SIG-M5 treated with dmso at 0.1 percent for 504 hours (cell line): Measurements from ENCODE around the gene SMIM23.

ENCODE experiments used
- DNase-seq: peaks from one replicate; lab custom pipeline; 2025; ENCODE audit not compliant: unreplicated experiment; lab: John Stamatoyannopoulos, UW

SMIM23 gene

DNA sequence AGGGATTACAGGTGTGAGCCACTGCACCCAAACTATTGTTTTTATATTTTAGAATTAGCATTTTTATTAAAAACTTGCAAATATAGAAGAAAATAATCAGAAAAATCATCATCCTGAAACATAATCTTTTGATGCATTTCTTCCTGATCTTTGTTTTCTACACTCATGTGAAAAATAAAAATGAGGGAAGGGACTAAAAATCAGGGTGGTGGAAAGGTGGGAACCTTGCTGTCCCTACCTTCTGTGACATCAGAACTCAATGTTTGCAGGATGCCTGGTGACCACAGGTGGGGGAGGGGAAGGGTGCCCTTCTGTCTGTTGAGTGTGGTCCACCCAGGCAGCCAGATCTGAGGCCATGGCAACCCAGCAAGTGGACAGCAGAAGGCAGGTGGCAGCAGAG is at the start of gene SMIM23:
Gene SMIM23 (plus strand): TSS at position 301 of the 400 bp plus-strand sequence. CDS start 55 bp downstream, at position 356.
- DNase-seq, result no peak

DNA sequence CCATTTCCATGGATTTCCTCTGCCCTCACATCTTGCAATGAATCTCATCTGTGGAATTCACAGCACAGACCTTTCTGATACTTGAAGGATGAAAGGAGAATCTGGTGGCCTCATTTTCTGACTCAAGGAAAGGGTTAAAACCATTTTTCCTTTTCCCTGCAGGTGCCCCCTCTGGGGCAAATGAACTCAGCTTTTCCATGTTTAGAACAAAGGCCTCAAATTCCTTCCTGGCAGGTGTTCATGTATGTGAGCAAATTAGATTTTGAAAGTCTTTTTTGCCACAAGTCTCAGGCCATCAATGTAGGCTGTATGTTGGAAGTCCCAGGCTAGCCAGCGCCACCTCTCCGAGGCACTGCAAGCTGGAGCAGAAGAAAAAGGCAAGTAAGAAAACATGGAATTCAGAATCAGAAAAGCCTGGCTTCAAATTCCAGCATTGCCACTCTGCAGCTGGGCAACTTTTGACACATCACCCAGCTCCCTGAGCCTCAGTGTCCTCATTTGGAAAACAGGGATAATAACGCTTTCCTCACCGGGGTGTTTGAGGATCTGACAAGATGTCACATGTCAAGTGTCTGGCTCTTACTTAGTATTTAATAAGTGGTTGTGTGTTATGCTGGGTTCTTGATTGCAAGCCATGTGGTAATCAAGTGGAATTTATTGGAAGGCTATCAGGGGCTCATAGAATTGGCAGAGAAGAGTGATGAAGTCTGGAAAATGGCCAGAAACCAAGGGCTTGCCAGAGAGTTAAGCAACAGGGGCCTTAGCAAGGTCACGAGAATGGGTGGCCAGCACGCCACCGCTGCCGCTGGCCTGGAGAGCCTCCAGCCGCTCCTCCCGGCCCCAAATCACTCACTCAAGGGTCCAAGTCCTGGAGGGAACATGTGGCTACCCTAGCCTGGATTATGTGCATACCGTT is 48.4 kb upstream of the SMIM23 start:
- no peak for DNase-seq

DNA sequence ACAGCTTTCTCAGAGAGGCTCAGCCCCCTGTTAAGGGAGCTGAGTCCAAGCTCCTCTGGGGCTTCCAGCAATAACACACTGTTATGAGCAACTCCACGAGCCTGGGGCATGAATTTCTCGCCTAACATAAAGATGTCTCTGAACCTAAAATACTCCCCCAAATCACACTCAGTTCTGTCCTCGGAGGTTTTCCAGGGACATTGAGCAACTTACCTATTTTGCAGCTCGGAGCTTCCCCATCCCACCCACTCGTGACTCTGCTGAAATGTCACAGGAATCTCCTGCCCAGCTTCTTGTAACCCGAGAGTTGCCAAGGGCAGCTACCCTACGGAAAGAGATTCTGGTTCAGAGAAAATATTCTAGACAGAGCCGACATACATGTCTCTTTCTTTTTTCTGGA is 47.1 kb upstream of the SMIM23 start:
- DNase-seq, result no peak

DNA sequence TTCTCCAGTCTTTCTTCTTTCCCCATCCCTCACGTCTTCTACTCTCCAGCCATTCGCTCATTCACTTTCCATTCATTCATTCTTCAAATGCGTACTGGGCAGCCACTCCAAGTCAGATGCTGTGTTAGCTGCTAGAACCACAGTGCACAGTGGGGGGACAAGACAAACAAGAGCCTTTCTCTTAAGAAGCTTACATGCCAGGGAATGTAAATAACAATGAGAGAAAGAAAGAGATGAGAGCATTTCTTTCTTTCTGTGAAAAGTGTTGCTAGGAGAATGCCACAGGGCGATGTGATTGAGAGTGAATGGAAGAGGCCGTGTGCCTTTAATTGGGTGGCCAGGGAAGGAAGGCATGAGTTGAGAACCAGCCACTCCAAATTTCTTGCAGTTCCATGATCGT is 46.3 kb upstream of the SMIM23 start:
- no peak for DNase-seq

DNA sequence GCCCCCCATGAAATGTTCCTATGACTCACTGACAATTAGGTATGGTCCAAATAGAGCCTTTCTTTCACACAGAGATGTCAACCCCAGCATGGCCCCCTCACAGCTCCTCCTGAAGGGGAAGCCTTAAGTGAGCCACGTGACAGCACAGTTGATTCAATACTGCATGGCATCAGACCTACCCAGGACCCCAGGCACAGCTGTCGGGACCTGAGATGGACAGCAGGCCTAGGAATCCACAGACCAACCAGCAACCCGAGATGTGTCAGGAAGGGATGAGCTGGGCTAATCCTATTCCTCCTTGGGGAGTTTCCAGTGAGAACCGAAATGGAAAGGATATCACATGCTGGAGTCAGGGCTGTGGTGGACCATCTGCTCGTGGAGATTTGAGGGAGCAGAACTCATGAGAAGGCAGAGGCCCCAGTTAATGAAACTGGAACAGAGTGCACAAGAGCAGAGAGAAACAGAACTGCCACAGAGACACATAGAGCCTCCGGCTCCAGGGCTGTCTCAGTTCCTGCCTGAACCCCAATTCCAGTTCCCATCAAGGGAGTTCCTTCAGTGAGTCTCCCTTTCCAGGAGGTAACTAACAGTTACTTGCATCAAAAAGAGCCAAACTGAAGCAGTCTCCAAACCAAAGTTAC is 42.1 kb upstream of the SMIM23 start:
- no peak for DNase-seq

DNA sequence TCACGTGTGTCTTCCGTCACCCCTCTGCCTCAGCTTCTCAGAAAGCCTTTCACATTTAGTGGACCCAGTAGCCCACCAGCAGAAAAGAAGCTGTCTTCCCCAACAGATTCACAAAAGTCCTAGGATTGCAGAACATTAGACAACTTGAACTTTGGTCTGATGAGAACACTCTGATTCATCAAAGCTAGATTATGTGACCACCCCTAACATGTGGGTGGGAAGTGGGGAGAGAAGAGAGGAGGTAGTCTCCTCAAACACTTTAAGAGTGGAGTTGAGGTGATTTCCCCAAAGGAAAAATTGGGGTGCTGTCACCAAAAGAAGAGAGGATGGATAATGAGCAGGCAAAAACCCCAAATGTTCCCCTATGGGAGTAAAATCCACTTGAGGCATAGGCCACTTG is 41.4 kb upstream of the SMIM23 start:
- DNase-seq, result no peak

DNA sequence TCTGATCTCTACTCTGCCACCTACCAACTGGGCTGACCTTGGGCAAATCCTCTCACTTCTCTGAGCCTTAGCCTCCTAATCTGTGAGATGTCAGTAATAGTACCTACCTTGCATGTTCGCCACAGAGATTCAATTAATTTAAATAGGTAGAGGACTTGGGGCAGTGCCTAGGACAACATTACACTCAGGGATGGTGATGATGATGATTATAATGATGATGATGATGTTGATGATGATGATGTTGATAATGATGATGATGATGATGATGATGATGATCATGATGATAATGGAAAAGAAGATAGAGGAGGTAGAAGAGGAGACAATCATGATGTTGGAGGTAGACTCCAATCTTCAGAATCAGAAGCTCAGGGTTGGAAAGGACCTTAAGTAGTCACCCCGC is 40.7 kb upstream of the SMIM23 start:
- no peak for DNase-seq

DNA sequence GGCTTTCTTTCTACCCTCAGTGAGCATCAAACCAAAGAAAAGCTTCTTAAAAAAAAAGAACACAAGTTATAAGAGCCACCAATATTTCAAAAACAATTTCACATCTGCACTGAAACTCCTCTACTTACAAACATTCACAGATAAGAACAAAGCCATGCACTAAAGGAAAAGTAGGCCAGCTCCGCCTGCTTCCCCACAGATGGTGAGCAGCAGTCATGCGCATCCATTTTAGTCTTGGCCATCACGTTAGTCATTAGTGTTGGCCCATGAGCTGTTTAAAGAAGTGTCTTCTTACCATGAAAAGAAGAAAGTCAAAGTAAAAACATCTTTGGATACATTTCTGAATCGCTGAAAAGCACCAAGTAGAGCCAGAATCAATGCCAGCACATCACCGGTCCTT is 40.0 kb upstream of the SMIM23 start:
- no peak for DNase-seq

DNA sequence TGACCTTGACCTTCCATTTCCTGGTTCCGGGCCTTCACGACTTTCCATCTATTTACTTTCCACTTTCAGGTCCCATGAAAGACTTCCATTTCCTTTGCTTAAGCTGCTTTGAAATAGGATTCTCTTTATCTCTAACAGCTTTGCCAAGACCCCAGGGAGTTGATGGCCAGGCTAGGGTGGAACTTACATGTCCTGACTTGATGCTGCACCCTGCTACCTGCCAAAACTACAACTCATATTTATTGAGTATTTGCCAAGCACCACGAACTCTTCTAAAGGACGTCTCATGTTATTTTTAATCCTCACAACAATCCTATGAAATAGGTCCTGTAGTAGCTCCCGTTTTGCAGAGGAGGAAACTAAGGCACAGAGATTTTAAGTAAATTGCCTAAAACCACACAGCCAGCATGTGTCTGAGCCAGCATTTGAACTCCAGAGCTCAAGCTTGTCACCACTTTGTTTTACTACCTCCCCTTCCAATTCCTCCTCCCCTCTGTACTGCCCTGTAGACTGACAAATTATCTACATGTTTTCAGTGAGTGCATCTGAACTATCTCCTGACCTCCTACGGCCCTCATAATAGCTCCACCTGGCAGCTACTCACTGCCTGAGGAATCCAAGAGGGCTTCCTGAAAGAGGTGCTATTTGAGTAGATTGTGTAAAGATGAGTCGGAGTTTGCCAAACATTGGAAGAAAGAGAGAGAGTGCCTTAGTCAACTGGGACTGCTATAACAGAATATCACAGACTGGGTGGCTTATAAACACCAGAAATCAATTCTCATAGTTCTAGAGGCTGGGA is 38.4 kb upstream of the SMIM23 start:
- no peak for DNase-seq

DNA sequence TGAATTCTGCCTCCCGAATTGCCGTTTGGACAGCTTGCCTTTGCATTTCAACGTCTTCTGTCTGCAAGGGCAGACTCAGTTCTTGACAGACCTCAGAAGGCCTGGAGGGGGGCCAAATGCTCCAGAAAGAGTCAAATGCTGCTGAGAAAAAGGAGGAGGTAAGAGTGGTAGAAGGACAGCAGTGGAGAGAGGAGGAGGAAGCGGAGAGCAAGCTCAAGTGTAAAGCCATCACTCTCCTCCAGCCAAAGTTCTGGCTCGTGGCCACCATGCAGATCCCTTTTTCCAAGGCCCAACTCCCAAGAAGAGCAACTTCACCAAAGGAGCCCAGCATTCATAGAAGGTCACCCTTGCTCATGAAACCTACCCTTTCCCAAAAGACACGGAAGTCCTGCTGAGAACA is 36.9 kb upstream of the SMIM23 start:
- DNase-seq, result no peak

DNA sequence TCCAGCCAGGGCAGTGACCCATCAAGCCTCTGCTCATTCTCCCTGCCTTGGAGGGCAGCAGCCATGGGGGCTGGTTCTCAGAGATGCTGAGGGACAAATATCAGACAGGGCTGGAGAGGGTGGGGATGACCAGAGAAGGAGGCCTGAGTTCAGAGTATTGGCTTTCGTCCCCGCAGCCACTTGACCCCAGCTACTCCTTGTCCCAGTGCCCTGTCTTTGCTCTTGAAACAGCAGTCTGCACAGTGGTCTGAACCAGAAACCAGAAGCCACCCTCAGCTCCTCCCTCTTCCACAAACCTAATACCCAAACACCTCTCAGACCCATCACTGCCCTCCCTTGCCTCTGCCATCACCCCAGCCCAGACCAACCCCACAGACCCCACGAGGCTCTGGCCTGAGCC is 36.3 kb upstream of the SMIM23 start:
- DNase-seq, result no peak

DNA sequence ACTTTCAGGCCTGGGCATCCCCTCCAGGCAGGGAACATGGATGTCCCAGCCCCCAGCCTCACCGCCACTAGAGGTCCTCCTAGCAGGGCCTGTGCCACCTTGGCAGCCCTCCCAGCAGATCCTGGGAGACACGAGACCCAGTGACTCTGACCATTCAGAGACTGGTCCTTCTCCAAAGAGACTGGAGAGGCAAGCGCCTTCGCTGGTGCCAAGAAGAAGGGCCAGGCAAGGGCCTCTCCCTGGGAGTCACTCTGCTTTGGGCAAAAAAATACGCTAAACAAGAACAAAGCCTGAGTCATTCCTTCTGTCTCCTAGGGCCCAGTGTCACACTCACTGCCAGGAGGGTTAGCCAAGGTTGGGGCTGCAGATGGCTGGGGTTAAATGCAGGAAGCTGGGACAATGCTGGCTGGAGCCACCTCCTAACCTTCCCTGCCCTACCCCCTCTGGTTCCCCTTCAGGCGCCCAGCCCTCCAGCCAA is 35.3 kb upstream of the SMIM23 start:
- no peak for DNase-seq

DNA sequence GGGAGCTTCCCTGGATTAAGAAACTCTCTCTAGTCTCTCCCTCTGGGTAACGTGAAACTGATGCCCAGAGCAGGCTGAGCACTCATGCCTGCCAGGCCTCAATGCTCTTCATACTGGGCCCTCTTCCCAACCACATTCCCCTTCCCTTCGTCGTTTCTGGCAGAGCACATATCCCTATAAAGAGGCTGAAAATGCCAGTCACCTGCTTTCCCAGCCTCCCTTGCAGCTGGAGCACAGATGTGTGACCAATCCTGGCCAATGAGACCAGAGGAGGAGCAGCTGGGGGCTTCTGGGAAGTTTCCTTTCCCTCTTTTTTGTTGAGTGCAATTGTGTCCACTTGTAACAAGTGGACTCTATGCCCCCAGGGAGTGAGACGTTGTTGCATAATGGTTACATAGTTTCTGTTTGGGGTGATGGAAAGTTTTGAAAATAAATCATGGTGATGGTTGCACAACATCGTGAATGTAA is 30.2 kb upstream of the SMIM23 start:
- no peak for DNase-seq

DNA sequence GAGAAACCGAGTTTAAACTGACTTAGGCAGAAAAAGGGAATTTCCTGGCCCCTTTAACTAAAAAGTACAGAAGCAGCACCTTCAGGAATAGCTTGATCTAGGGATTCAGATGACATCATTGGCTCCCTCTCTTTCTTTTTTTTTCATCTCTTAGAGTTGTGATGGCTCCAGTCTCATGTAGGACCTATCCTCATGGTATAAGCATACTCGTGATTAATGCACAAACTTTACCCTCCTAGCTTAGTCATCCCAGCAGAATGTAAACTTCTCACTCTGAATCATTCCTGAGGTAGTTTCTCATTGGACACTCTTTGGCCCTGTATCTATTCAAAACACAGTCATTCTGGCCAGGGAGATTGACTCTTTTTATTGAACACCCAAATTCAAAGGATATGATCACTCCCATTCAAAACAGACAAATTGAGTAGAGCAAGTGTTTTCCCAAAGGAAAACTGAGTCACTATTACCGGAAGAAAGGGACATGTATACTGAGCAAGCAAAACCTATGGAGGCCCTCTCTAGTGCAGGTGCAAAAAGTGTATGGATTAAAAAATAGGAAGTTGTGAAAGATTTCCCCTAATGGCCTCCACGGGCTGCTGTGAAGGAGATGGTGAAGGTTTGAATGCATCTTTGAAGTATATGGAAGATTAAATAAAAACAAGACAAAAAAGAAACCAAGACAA is 27.6 kb upstream of the SMIM23 start:
- DNase-seq, result no peak

DNA sequence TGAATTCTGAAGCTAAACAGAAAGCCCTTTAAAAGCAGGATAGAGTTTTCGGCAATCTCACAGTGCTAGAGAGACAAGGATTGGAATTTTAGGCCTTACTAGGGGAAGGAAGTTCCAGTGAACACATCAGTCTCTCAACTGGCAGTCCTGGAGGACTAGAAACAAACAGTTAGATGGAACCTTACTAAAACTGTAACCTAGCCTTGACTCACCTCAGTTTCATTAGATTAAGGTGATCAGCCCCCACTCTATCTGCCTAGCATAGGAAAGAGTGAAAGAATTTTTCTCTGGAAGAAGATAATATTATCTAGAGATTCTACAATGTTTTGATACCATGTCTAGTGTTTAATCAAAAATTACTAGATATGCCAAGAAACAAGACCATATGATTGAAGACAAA is 25.8 kb upstream of the SMIM23 start:
- no peak for DNase-seq

DNA sequence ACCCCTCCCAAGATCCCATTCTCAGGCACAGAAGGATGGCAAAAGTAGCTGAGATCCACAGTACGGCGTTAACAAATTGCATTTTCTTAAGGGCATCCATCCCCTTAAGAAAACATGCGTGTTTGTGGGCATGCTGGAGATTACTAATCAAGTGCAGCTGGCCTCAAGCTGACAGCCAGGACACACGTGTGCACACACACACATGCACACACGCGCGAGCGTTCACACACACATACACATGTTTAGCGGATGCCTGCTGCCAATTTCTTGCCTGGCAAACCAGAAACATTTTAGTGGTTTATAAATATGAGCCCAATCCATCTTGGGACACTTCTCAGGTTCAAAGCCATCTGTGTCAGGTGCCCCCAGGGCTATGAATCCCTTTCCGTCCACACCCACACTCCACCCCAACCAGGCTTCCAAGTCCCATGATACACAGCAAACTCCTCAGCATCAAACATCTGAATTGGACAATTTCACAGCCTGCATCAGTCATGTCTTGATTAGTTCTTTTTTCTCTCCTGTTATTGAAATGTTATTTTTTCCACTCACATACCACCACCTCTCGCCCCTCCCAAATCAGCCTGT is 23.5 kb upstream of the SMIM23 start:
- DNase-seq, result no peak

DNA sequence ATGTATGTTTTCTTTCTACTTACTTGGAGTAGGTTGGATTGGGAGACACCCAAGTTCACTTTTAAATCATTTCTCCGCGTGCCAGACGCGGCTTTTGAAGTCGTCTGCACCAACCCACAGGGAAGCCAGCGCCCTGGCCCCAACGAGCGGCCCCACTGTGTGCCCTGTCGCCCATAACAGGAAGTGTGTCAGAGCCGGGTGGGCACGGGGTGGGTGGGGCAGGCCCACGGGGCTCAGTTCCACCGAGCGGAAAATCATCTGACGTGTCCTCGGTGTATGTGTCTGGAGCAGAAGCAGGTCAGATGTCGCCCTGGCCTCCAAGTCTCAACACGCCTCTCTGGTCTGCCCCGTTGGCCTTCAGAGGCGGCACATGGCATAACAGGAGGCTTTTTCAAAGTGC is 22.7 kb upstream of the SMIM23 start:
- DNase-seq, result no peak

DNA sequence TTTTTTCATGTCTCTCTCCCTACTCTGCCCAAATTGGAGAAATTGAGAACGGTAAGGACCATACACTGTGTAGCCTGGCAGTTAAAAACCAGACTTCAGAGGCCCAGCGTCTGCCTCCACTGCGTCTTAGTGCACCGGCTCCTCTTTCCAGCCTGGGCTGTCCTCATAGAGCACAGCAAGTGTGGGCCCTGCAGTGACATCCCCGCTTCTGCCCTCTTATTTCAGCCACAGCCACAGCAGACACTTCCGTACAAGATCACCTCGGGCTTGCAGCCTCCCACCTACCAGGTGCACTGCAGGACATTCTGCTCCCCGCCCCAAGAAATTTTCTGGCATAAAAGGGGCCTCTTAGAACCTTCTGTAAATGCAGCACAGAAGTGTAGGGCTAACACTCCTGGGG is 21.4 kb upstream of the SMIM23 start:
- DNase-seq, result no peak

DNA sequence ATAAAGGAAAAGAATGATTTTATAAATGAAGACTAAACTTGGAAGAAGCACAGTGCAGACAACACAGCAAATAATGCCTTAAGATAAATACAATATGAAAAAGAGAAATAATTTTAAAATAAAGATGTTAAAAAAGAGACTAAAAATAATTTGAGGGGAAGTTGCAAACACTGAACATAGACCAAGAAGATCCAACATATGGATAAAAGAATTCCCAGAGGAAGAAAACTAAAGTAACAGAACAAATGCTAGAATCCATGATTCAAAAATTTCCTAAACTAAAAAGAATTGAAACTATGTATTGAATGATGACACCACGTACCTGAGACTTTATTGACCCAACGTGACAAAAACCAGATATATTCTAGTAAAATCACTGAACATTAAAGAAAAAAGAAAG is 18.7 kb upstream of the SMIM23 start:
- no peak for DNase-seq

DNA sequence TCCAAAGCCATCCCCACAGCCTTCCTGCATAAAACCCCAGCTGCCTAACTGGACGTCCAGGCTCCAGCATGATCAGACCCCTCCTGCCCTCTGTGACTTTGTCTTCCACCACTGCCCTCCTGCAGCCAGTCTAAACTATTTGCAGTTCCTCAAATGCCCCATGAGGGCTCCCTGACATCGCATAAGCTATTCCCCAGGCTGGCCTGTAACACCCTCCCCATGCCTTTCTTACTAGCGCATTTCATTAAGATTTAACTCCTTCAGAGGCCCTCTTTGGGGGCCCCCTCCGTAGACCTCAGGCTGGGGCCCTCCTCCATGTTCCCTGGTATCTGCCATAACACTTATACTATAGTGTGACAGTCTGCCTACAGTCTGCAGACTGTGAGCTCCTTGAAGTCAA is 15.5 kb upstream of the SMIM23 start:
- peak; percentile 39 for DNase-seq

DNA sequence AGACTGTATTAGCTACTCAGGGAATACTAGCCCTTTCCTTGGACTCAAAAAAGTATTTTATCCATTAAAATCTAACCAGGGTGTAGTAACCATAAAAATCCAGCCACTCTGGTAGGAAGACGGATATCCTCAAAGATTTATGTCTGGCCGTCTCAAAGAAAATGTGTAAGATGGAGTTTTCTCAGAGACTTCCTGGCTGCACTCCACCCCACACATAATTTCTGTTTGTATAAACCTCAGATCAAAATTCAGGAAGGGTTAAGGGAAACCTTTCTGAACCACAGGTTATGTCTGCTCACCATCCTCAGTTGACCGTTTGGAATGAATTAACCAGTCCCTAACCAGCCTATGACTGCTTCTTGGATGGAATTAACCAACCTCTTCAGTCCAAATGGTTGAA is 13.8 kb upstream of the SMIM23 start:
- DNase-seq, result no peak
